Fibroblast of villous mesenchyme (primary cell): ENCODE results near the gene PGAP3. TPM values are rescaled to one million over a fixed set of nuclear protein-coding genes. Genes with fewer than 3 reads are reported as not detected.

Experiments
- DNase-seq: peaks from one replicate; pipeline ENCODE4 v3.0.0-alpha.2; 2010; ENCODE audit warnings: low read depth
- H3K4me3 ChIP-seq: 2 replicates; pipeline ENCODE4 v1.5.1; 2011; ENCODE audit warnings: low read depth, mild to moderate bottlenecking, low read length
- total RNA-seq: library from RNA; depleted of rRNA; stranded (reverse); fragments of >200 nt; gene quantifications from 2 replicates; pipeline ENCODE4 v1.2.3, GENCODE V29; 2012
- TF ChIP-seq, protein P1 (sequence below): IDR thresholded peaks from 2 replicates; pipeline ENCODE4 v1.5.1; 2012; ENCODE audit warnings: low read depth, mild to moderate bottlenecking, low read length; ENCODE audit not compliant: insufficient read depth

PGAP3 gene
- total RNA-seq, 1 donor, result 4.7 TPM

GRCh38 chr17:39667945-39668924 is 19.6 kb downstream of the PGAP3 start, which contains the start of gene PNMT:
Gene PNMT (plus strand): TSS chr17:39668453. CDS start chr17:39668476, 23 bp downstream.
- TF ChIP-seq, protein P1, sequence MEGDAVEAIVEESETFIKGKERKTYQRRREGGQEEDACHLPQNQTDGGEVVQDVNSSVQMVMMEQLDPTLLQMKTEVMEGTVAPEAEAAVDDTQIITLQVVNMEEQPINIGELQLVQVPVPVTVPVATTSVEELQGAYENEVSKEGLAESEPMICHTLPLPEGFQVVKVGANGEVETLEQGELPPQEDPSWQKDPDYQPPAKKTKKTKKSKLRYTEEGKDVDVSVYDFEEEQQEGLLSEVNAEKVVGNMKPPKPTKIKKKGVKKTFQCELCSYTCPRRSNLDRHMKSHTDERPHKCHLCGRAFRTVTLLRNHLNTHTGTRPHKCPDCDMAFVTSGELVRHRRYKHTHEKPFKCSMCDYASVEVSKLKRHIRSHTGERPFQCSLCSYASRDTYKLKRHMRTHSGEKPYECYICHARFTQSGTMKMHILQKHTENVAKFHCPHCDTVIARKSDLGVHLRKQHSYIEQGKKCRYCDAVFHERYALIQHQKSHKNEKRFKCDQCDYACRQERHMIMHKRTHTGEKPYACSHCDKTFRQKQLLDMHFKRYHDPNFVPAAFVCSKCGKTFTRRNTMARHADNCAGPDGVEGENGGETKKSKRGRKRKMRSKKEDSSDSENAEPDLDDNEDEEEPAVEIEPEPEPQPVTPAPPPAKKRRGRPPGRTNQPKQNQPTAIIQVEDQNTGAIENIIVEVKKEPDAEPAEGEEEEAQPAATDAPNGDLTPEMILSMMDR, result peak; percentile 66
- peak; percentile 59 for DNase-seq
- peak within 1 kb of the TSS; percentile 43 for H3K4me3 ChIP-seq

GRCh38 chr17:39667262-39667944 is 20.5 kb downstream of the PGAP3 start:
- peak overlapping the region; percentile 21 for H3K4me3 ChIP-seq
- TF ChIP-seq, protein P1, result no peak
- DNase-seq, result peak; percentile 23

DNA sequence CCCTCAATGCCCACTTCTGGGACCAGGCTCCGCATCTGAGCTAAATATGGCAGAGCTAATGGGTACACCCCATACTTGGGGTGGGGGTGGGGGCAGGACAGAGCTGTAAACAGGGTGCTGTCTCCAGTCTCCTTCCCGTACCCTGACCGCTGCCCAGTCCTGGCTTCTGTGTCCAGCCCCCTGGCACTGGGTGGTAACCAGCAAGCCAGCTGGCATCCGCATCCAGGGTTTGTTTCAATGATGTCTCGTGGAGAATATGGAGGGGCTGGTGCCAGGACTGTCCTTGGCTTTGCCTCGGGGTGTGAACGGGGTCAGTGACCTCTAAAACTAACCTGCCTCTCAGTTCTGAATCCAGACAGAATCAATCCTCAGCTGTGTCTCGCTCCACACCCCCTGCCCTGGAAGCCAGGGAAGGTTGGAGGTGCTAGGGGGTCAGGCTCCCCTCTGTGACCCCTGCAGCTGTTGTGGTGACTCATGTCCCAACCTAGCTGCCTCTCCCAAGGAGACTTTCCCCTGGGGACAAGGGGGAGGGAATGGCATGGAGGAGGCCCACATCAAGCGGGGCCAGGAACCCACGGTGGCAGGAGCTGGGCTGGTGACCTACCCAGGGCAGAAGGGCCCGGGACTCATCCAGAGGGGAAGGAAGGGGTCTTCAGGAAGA is 21.1 kb downstream of the PGAP3 start:
- TF ChIP-seq, protein P1, result no peak
- DNase-seq, result no peak
- no peak overlapping the region for H3K4me3 ChIP-seq

- no peak for DNase-seq
- TF ChIP-seq, protein P1, result no peak
- no peak overlapping the region for H3K4me3 ChIP-seq
These were observed 21.6 kb downstream of the PGAP3 start for GRCh38 chr17:39666231-39666600.

GRCh38 chr17:39665642-39666224 is 22.1 kb downstream of the PGAP3 start:
- TF ChIP-seq, protein P1, result no peak
- H3K4me3 ChIP-seq, result no peak overlapping the region
- DNase-seq, result no peak
